Measurements from ENCODE around the gene UBAP2L.
A peak's percentile ranks its signal among the peaks of the same experiment; 100 is the strongest.
"Not testable (repeated sequence)": the region's sequence is repeated elsewhere in the genome, so short reads cannot be mapped to it uniquely, and the experiment has no call there.

UBAP2L gene

DNA sequence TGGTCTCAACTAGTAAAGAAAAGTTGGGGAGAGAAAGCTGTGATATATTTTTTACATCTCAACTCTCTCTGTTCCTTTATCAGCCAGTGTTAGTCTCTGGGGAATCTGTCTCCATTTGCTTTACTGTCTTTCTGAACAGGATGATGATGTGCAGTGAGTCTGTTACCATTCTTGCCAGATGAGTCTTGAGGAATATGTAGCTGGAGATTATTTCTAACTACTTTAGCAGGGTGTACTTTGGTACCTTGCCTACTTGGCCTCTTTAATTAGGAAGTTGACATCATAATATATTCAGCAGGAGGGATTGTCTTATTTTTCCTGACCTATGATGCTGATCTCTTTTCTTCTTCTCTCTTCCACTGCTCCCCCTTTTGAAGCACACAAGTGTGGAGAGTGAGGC, 35.9 kb downstream of the UBAP2L start:
- no peak for DNase-seq (ENCODE audit: low read depth)

DNA sequence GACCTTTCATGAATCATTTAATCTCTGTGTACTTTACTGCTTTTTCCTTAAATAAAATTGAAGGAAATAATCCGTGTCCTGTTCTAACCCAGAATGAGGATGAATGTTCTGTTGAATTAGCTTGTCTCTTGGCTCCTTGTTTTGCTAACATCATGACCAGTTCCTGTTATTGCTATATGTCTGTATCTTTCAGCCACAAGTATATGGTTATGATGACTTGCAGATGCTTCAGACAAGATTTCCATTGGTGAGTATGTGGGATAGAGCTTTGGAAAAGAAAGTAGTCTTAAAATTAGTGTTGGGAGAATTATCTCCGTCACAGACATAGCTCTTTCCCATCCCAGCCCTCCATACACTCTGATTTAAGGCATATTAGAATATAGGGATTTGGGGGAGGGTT, 38.0 kb downstream of the UBAP2L start:
- DNase-seq (ENCODE audit: low read depth): no peak

DNA sequence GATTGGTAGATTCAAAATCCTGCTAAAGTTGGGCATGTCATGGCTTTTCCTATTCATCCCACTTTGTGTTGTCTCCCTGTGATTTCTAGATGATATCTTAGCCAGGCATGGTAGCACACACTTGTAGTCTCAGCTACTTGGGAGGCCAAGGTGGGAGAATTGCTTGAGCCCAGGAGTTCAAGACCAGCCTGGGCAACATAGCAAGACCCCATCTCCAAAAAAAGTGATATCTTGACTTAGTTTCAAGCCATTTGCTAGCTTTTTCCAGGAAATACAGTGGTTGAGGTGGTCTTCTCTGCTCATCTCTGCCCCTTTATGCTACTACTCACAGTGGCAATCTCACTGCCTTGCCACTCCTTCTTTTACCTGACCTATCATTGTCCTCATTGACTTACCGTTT, 39.4 kb downstream of the UBAP2L start:
- no peak for DNase-seq (ENCODE audit: low read depth)

DNA sequence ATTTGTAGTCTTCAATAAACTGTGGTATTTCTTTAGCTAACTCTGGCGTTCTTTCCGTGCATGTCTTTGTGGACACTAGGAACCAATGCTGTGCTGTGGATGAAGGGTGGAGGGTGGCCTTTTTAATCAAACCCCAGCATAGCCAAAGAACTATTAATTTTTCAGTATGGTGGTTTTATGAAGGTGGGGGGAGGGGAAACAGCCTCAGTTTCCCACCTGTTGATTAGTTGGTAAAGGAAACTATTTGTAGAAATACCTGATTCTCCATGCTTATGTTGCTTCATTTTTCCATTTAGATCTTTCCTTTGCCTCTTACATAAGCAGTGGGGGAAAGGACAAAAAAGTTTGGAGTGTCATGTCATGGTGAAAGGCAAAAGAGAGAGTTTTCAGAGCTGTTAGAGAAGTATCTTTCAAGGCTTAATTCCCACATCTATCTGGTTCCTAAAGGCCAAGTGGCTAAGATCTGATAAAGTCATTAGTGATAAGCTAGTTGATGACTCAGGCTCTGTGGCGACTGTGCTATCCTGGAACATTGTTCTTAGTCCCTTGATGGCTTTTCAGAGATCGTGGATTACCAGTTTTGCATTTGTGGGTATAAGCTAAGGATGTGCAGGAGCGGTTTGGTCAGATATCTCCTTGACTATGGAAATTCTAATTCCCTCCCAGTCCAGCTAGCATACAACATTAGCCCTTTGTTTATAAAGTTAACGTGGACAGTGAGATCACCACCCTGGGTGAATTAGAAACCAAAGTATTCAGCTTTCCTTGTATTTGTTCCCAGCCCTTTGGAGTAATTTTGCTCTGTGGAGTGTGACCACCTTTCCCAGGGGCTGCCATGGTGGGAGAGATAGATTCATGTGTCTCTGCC, 42.9 kb downstream of the UBAP2L start:
- no peak for DNase-seq (ENCODE audit: low read depth)

DNA sequence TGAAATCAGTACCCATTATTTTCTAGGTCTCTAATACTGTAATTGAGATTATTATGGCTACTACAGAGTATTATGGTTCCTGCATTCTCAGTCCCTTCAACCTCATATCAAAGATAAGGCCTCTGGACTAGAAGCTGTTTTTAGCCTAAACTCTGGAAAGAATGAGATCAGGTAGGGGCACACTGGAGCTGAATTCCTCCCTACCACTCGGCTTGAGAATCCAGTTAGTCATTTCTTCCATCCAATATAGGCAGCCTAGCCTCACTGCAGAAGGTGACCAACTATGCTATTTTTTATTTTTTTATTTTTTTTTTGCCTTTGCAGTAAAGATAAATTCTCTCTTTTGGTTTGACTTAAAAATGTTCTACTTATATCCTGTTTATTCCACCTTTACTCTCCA, 43.7 kb downstream of the UBAP2L start:
- DNase-seq (ENCODE audit: low read depth): no peak

DNA sequence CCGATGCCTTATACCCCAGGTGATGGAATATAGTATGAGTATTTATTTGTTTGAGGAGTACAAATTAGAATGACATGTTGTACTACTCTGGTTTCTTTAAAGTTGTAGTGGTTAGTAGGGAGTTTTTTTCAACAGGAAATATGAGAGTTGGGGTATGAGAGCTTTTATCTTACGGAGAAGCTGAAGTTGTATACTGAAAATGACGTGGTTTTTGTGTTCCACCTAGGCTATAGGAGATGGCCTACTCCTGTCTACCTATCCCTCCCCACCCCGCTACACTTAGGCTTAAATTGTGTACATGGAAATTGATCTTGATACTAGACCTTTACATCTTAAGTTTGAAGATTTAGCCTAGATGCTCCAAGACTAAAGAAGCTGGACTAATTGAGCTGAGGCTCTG, 44.8 kb downstream of the UBAP2L start:
- no peak for DNase-seq (ENCODE audit: low read depth)

DNA sequence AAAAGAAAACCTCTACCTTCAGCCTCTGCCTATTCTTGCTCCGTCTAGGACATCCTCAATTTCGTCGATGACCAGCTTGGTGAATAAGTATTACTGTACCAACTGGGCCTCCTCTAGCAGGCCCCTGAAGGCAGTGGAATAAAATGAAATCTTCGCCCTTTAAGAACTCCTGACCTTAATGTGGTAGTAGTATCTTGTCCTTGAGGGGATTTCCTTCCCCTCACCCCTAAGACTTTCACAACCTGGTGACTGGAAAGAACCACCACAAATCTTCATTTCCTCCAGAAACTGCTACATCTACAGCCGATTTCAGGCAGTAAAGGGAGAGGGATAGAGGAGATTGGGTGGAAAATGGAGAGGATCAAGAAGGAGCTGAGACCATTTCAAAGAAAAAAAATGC, 50.1 kb downstream of the UBAP2L start:
- no peak for DNase-seq (ENCODE audit: low read depth)

DNA sequence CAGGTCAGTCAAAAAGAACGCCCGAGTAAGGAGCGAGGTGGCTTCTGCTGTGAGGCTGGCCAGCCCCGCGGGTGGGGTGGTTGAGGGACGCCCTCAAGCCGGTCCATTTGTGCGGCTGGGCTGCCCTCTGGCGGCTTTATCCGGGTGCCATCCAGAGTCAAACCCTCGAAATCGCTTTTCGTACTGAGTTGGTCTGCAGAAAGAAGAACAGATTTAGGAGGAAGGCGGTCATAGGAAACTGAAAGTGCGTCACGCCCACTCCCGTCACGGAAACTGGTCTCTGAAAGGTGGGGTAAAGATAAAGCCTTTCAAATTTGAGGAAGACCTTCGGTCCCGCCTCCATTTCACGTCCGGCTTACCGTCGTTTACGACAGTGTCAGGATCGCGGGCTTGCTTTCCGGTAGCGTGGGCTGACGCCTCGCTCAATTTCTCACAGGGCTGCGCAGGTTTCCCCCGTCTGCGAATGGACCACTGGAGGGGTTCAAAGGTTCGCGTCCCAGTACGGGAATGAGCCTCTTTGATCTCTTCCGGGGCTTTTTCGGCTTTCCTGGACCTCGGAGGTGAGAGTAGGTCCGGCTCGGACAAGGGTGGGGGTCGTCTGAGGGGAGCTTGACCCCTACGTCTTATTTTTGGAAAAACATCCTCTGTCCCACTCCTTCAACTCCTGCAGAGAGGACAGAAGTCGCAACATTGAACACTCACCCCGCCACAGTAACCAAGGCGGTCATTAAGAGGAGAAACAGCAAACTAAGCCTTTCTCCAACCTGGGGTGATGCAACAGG, 51.7 kb downstream of the UBAP2L start, which contains the start of gene HAX1:
HAX1 (plus strand) TSS at position 413 of the 782 bp plus-strand sequence; CDS start at position 508, 95 bp downstream.
- peak; percentile 95 for DNase-seq (ENCODE audit: low read depth)

DNA sequence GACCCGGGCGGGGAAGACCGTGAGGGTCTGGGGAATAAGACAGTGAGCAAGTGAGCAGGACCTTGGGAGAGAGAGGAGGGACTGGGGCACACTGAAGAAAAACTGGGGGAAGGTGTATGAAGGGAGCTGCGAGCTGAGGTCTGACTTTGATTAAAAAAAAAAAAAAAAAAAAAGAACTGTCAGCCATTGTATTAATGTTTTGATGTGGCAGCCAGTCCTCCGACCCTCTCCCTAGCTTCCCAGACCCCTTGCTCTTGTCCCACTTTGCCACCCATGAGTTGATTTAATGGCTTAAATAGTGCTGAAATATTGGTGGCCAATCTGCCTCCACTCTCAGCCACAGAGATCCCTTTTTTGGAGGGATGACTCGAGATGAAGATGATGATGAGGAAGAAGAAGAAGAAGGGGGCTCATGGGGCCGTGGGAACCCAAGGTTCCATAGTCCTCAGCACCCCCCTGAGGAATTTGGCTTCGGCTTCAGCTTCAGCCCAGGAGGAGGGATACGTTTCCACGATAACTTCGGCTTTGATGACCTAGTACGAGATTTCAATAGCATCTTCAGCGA, 52.3 kb downstream of the UBAP2L start:
- DNase-seq (ENCODE audit: low read depth): no peak

DNA sequence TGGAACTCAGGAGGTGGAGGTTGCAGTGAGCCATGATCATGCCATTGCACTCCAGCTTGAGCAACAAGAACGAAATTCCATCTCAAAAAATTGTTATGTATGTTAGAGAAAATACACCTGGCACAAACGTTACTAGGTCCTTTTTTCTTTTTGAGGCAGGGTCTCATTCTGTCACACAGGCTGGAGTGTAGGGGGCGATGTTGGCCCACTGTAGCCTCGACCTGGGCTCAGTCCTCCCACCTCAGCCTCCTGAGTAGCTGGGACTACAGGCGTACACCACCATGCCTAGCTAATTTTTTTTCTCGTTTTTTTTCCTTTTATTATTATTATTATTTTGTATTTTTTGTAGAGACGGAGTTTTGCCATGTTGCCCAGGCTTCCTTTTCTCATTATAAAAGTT, 56.0 kb downstream of the UBAP2L start:
- no peak for DNase-seq (ENCODE audit: low read depth)

DNA sequence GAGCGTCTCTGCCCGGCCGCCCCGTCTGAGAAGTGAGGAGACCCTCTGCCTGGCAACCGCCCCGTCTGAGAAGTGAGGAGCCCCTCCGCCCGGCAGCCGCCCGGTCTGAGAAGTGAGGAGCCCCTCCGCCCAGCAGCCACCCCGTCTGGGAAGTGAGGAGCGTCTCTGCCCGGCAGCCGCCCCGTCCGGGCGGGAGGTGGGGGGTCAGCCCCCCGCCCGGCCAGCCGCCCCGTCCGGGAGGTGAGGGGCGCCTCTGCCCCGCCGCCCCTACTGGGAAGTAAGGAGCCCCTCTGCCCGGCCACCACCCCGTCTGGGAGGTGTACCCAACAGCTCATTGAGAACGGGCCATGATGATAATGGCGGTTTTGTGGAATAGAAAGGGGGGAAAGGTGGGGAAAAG, 66.8 kb downstream of the UBAP2L start:
- not testable (repeated sequence) for DNase-seq (ENCODE audit: low read depth)

DNA sequence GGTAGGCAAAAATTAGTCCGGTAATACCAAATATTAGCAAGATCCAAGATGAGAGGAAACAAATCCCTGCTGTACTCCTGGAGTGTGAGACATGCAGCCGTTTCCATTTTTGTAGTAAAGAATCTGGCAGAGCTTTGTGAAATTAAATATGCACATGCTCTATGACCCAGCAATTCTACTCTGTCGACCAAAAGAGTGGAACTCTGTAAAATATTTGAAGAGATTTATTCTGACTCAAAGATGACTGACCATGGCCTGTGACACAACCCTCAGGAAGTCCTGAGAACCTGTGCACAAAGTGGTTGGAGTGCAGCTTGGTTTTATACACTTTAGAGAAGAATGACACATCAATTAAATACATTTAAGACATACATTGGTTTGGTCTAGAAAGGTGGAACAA, 67.9 kb downstream of the UBAP2L start:
- no peak for DNase-seq (ENCODE audit: low read depth)

DNA sequence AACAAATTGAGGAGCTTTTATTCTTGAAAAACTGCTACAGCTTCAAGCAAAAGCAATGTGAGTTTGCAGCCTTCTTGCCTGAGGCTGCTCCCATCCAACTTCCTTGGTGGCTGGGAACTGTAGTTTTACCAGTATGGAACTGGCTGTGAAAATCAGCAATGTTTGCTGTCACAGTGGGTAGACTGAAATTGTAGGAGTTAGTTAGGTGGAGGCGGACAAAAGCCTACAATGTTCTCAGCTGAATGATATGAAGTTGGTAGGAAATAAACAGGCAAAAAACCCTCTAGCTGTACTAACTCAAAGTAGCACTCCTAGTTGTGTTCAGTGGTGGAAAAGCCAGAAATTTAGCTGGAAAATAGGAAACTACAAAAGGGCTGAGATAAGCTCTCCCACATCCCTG, 70.2 kb downstream of the UBAP2L start:
- DNase-seq (ENCODE audit: low read depth): no peak

DNA sequence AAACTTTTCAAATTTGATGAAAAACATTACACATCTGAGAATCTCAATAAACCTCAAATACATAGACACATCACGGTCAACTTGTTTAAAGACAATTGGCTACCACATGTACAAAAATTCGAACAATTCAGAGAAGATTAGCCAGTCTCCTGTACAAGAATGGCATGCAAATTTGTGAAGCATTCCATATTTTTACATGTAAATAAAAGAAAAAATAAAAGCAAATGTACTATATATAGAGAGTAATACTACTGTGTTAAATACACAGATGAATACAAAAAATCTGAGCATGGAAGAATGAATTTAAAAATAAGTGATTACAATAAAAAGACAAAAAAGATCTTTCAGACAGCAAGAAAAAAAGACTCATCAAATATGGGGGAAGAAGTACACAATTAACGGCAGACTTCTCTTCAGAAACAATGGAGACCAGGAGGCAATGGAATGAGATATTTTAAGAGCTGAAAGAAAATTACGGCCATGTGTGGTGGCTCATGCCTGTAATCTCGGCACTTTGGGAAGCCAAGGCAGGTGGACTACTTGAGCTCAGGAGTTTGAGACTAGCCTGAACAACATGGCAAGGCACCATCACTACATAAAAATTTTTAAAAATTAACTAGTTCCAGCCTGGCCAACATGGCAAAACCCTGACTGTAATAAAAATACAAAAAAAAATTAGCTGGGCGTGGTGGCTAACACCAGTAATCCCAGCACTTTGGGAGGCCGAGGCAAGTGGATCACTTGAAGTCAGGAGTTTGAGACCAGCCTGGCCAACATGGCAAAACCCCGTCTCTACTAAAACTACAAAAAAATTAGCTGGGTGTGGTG, 74.9 kb downstream of the UBAP2L start:
- DNase-seq (ENCODE audit: low read depth): no peak

DNA sequence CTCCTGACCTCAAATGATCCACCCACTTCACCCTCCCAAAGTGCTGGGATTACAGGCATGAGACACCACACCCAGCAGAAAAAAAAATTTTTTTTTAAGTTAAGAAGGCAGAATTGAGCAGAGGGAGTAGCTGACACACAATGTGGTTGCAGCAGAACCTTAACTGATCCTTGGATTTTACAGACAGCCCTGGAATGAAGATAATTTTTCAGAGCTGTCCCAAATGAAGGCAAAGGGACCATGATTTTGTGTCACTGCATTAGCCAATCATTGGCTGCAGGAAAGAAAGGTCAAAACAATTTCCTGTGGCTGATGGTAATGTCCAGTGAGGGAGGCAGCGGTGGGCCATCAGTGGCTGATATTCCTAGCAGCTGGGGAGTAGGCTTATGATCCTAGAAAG, 80.8 kb downstream of the UBAP2L start:
- no peak for DNase-seq (ENCODE audit: low read depth)

DNA sequence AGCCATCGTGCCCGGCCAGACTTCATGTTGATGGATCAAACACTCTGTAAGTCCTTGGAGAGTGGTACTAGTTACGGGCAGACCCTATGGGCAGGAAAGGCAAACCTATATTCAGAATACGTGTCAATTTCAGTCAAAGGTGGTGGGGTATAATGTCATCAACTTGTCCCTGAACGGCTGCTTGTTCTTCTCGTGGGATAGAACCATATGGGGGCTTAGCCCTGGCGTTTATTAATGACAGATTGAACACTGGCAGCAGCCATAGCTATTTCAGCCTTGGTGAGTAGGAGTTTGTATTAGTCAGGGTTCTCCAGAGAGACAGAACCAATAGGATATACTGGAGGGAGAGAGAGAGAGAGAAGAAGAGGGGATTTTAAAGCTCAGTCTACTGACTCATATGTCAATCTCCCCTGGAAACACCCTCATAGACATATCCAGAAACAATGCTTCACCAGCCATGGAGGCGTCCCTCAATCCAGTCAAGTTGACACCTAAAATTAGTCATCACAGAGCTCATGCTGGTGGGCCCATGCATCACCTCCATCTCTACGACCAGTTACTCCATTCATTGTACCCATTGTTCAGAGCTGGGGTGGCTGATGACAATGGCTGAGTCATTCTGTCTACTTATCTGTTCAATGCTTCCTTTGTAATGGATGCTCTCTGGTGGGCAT, 84.0 kb downstream of the UBAP2L start:
- DNase-seq (ENCODE audit: low read depth): no peak

DNA sequence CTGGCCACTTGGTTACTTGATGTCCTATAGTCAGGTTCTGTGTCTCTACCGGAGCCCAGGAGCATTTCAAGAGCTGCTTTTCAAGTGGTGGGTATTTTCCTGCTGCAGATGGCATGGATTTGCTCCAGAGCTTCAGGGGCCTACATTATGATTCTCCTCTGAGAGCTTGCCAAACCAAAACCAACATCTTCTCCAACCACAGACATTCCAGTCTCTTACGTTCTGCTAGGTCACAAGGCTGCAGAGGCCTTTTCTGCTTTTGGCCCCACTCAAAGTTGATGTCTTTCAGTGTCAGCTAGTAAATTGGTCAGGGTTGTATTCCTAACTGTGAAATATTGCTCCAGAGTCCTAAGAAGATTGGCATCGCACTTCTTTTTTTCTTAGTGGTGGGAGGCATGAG, 85.4 kb downstream of the UBAP2L start:
- no peak for DNase-seq (ENCODE audit: low read depth)

DNA sequence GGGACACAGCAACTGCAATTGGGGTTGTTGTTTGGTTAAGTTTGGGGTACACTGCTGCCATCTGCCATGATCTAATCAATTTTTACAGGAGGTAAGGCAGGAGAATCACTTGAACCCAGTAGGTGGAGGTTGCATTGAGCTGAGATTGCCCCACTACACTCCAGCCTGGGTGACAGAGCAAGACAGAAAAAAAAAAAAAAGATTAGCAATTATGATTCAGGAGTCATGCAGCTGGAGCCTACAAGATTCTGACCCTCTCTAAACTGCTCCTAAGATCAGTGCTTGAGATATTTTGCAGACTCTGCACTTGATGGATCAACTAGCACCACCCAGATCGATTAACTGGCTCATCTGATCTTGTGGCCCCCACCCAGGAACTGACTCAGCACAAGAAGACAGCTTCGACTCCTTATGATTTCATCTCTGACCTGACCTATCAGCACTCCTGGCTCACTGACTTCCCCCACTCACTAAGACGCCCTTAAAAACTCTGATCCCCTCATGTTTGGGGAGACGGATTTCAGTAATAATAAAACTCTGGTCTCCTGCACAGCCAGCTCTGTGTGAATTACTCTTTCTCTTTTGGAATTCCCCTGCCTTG, 87.0 kb downstream of the UBAP2L start:
- DNase-seq (ENCODE audit: low read depth): not testable (repeated sequence)

DNA sequence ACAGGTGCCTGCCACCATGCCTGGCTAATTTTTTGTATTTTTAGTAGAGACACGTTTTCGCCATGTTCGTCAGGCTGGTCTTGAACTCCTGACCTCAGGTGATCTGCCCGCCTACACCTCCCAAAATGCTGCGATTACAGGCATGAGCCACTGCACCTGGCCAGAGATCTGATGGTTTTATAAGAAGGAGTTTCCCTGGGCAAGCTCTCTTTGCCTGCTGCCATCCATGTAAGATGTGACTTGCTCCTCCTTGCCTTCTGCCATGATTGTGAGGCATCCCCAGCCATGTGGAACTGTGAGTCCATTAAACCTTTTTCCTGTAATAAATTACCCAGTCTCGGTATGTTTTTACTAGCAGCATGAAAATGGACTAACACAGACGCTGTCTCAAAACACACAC, 88.4 kb downstream of the UBAP2L start:
- DNase-seq (ENCODE audit: low read depth): not testable (repeated sequence)

DNA sequence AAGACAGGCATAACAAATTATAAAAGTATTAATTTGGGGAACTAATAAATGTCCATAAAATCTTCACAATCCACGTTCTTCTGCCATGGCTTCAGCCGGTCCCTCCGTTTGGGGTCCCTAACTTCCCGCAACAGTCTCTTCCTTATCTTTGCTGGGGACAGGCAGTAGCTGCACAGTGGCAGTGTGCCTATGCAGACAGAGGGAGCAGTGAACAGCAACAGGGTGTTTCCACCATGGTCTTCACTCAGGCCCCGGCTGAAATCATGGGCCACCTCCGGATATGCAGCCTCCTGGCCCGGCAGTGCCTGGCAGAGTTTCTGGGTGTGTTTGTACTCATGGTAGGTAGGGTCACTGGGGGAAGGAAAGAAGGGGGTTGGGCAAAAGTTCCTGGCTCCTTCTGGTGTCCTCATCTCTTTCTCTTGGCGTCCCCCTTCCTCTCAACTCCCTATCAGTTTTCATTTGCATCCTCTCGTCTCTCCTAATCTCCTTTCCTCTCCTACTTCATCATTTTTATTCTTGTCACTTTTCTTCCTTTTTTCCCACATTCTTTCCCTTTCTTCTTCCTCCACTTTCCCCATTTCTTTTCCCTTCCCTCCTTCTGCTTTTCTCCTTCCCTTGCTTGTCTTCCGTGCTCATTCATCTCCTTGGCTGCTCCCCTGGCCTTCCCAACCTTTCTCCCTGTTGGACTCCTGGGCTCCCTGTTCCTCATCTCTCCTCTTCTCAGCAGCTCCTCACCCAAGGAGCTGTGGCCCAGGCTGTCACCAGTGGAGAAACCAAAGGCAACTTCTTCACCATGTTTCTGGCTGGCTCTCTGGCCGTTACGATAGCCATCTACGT, 91.7 kb downstream of the UBAP2L start:
- DNase-seq (ENCODE audit: low read depth): not testable (repeated sequence)
